ENCODE results near the gene ITPKB.

The ITPKB gene

GRCh38 chr1:226685196-226685820 lies 53.8 kb downstream of the ITPKB start:
- DNase-seq (ENCODE audit: low spot score), result no peak

- DNase-seq (ENCODE audit: low spot score), result no peak
Observed at GRCh38 chr1:226684026-226684425, 55.1 kb downstream of the ITPKB start.

GRCh38 chr1:226682871-226683814 lies 55.9 kb downstream of the ITPKB start:
- DNase-seq (ENCODE audit: low spot score), result peak; percentile 47

GRCh38 chr1:226681652-226682493 lies 57.2 kb downstream of the ITPKB start:
- DNase-seq (ENCODE audit: low spot score), result no peak

- DNase-seq (ENCODE audit: low spot score), result no peak
Observed at GRCh38 chr1:226680653-226681052, 58.4 kb downstream of the ITPKB start.

- peak; percentile 58 for DNase-seq (ENCODE audit: low spot score)
Observed at GRCh38 chr1:226679853-226680516, 59.1 kb downstream of the ITPKB start.

- DNase-seq (ENCODE audit: low spot score), result no peak
Observed at GRCh38 chr1:226679262-226679661, 59.8 kb downstream of the ITPKB start.

GRCh38 chr1:226678701-226679100 lies 60.4 kb downstream of the ITPKB start:
- peak; percentile 25 for DNase-seq (ENCODE audit: low spot score)

GRCh38 chr1:226678251-226678650 lies 60.8 kb downstream of the ITPKB start:
- DNase-seq (ENCODE audit: low spot score), result no peak

GRCh38 chr1:226677027-226678020 lies 61.8 kb downstream of the ITPKB start:
- DNase-seq (ENCODE audit: low spot score), result peak; percentile 75

- DNase-seq (ENCODE audit: low spot score), result no peak
Observed at GRCh38 chr1:226676381-226676780, 62.7 kb downstream of the ITPKB start.

GRCh38 chr1:226675715-226676357 lies 63.2 kb downstream of the ITPKB start:
- DNase-seq (ENCODE audit: low spot score), result peak; percentile 43

- peak; percentile 76 for DNase-seq (ENCODE audit: low spot score)
Observed at GRCh38 chr1:226674892-226675714, 64.0 kb downstream of the ITPKB start.

GRCh38 chr1:226672339-226672762 lies 66.7 kb downstream of the ITPKB start:
- DNase-seq (ENCODE audit: low spot score), result no peak

GRCh38 chr1:226671277-226671676 lies 67.8 kb downstream of the ITPKB start:
- DNase-seq (ENCODE audit: low spot score), result no peak

- no peak for DNase-seq (ENCODE audit: low spot score)
Observed at GRCh38 chr1:226670073-226670472, 69.0 kb downstream of the ITPKB start.

- no peak for DNase-seq (ENCODE audit: low spot score)
Observed at GRCh38 chr1:226668173-226668560, 70.9 kb downstream of the ITPKB start.

GRCh38 chr1:226666692-226667091 lies 72.4 kb downstream of the ITPKB start:
- no peak for DNase-seq (ENCODE audit: low spot score)

GRCh38 chr1:226666164-226666506 lies 72.9 kb downstream of the ITPKB start:
- no peak for DNase-seq (ENCODE audit: low spot score)
